G401 (cell line): ENCODE measurements around the gene IGF2R. TPM values are rescaled to one million over a fixed set of nuclear protein-coding genes. Genes with fewer than 3 reads are reported as not detected.

Experiments
- DNase-seq: peaks from one replicate; pipeline ENCODE4 v3.0.0-alpha.2; 2015; ENCODE audit warnings: low spot score
- in situ Hi-C: cut with HindIII; loops from 2 replicates; pipeline ENCODE4 v1.10.0; 2016; ENCODE audit warnings: low sequenced_read_pairs, mixed read lengths
- total RNA-seq: library from RNA; depleted of rRNA; stranded (reverse); fragments of >200 nt; shearing (Covaris generic); gene quantifications from 2 replicates; pipeline ENCODE4 v1.2.3, GENCODE V29; 2014

IGF2R gene
- total RNA-seq, 1 experiment from 2014 or later = 49.2 TPM

- DNase-seq = no peak
- in situ Hi-C loops = no loop called here
Observed at GRCh38 chr6:159971341-159972178, 2.7 kb downstream of the IGF2R start.

- in situ Hi-C loops = no loop called here
- DNase-seq = no peak
Observed at GRCh38 chr6:159972506-159973268, 3.8 kb downstream of the IGF2R start.

- in situ Hi-C loops = no loop called here
- no peak for DNase-seq
Observed at GRCh38 chr6:159973406-159973805, 4.5 kb downstream of the IGF2R start.

DNA sequence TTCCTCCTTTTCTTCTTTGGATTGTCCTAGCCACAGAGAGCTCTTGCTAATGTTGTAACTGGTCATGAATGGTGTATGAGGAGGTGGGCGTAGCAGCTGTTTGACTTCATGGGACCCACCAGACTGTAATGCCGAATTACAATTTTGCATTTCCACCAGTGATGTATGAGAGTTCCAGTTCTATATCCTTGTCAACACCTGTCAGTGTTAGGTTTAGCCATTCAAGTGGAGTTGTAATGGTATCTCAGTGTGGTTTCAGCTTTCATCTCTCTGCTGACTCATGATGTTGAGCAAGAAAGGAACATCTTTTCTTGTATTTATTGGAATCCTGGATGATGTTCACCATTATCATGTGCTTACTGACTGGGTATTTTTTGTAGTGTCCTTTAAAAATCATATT lies 5.1 kb downstream of the IGF2R start:
- DNase-seq = no peak
- in situ Hi-C loops = no loop called here

- in situ Hi-C loops = no loop called here
- DNase-seq = no peak
Observed at GRCh38 chr6:159974932-159975331, 6.0 kb downstream of the IGF2R start.

DNA sequence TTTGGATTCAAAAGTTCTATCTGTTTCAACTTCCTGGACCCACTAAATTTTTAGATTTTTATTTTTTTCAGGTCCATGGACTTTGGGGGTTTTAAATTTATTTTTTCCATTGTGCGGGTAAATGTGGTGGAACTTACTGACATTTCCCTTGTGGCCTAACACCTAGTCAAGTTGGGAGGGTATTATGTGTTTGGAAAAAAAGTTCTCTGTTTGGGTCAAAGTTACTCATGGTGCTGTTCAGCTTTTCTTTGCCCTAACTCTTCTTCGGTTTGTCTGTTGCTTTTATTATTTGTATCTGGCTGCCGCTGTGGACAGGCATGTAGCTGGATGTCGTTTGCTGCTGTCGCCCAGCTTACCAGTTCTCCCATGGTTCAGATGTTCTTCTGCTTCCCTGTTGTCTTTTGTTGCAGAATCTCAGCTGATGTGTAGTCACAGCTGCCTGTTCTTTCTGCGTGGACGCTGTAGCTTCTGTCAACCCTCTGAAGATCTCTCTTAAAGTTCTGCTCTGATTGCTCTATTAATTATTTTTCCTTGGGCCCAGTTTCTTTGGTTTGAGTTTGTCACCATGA lies 7.9 kb downstream of the IGF2R start:
- in situ Hi-C loops = no loop called here

DNA sequence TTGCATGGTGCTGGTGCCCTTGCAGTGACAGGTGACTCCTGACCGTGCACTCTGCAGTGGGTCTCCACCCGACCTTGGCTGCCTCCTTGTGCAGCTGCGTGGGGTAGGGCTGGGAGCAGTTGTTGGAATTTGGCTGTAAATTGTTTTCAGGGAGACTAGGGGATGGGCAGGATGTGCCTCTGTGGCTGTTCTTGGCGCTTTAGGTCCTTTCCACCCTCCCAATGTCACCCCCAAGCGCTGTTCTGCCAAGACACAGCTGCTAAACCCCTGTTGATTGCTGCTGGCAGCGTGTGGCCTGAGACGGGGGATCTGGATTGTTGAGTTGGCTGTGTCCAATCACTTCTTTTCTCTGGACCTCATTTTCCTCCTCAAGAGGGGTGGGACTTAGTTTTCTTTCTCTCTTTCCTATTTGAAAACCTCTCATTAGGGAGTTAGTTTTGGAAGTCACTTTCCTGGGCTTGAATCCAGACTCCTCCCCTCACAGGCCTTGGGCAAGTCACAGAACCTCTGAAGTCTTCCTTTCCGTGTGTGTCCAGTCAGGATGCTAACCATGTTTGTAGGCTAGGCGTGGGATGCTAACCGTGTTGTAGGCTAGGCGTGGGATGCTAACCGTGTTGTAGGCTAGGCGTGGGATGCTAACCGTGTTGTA lies 8.5 kb downstream of the IGF2R start:
- DNase-seq = peak; percentile 17
- in situ Hi-C loops = no loop called here

More for the DNA sequence above, 7.9 kb downstream of the IGF2R start:
- DNase-seq = no peak

DNA sequence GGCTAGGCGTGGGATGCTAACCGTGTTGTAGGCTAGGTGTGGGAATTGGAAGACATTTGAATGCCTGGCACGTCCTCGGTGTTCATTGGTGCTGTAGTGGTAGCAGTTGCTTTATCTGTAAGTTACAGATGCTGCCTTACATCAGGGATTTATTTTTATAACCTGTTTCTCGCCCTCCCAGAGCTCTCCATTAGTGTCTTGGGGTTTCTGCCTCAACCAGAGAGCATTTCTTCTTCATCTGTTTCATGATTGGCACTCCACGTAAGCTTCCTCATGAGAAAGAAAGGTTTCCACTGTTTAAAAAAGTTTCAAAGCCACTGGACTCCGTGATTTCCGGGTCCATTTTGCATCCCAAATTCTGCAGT lies 9.0 kb downstream of the IGF2R start:
- in situ Hi-C loops = no loop called here

DNA sequence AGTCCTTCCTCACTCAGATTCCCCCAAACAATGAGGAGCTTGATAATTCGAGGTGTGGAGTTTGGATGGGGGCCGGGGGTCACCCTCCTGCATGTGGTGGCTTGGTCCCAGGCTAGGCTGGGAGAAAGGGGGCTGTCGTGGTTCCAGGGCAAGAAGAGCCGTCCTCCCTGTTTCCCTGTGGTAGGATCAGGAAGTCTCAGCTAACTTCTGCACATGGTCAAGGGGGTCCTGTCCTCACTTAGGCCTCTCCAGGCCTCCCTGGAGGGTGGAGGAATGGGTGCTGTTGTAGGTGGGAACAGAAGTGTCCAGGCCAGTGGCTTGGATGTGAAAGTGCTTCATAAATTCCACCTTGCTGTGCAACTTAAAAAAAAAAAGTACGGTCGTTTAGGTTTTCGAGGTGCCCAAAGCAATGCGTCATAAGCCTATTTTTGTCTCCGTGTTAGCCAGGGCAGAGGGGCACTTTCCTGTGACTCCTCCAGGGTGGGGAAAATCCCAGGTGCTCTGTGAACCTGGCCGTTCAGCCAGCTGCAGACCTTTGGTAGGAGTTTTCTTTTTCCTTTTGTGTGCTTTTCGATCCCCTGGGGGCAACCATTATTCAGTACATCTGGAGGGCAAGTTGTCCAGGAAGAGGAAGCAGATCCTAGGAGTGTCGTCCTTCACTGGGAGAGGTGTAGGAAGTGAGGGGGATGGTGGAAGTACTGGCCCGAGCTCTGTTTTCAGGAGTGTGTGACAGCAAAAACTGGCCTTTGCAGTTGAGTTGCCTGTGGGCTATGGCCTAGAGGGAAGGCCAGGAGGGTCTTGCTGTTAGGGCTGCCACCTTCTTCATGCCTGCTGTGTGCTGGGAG lies 9.6 kb downstream of the IGF2R start:
- in situ Hi-C loops = no loop called here
- DNase-seq = no peak

More for the DNA sequence above, 9.0 kb downstream of the IGF2R start:
- no peak for DNase-seq

DNA sequence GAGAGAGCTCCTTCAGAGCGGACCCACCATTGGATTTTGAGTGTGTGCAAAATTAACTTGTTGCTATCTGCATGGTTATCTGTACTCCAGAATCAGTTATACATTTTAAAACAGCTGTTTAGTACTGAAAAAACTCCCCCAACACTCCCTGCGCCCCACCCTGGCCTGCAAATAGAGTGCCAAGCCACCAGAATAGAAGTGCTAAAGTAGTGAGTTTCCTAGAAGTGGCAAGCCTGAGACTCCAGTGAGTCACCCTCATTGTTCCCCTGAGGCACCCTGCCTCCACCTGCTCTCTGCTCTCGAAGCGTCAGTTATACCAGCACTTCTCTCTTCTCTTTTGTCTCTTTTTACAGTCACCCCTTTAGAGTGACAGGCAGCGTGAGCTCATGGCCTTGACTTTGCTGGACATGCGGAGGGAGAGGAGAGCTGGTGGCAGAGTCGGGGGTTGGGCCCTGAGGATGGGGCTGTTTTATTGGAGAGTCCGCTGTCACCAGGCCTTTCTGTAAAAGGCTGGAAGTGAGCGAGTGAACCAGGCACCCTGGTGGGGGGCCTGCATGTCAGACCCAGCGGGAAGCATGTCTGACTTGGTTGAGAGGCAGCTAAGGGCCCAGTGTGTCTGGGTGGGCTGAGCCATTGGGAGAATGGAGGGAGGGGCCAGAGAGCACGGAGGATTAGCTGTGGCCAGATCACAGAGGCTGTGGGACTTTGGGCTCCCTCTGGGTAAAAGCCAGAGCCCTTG lies 10.4 kb downstream of the IGF2R start:
- DNase-seq = no peak
- in situ Hi-C loops = no loop called here

DNA sequence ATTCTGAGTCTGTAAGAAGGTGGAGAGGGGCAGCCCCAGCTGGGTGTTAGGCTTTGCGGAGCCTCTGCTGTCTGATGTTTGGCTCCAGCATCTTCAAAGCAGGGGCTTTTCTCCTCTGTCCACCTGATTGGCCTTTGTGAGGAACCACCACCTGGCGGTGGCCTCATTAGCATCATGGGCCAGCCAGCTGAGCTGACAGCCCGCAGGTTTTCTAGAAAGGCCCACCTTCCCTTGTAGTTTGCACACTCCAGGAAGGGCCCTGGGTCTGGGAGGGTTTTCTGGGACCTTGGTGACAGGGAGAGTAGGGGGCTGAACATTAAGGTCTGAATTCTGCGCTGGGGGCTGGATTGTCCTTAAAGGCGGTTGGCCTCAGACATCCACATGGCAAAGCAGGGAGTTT lies 11.6 kb downstream of the IGF2R start:
- no peak for DNase-seq
- in situ Hi-C loops = no loop called here

GRCh38 chr6:159981071-159981402 lies 12.2 kb downstream of the IGF2R start:
- in situ Hi-C loops = no loop called here
- DNase-seq = no peak

GRCh38 chr6:159981403-159982245 lies 12.7 kb downstream of the IGF2R start:
- no peak for DNase-seq
- in situ Hi-C loops = no loop called here

GRCh38 chr6:159982731-159983506 lies 14.0 kb downstream of the IGF2R start:
- peak; percentile 28 for DNase-seq
- in situ Hi-C loops = no loop called here

GRCh38 chr6:159983641-159984080 lies 14.8 kb downstream of the IGF2R start:
- in situ Hi-C loops = no loop called here
- no peak for DNase-seq

DNA sequence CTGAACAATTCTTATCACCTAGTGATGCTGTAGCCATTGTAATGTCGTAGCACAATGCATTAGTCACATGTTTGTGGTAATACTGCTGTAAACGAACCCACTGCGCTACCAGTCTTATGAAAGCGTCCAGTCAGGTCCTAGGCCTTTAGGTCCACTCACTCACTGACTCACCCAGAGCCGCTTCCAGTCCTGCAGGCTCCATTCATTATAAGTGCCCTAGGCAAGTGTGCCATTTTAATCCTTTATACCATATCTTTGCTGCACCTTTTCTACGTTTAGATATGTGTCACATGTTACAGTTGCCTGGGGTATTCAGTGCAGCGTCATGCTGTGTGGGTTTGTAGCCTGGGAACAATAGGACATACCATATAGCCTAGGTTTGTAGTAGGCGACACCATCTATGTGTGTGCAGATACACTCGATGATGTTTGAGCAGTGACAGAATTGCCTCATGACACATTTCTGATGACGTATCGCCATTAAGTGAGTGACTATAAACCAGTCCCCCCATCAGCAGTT lies 15.4 kb downstream of the IGF2R start:
- in situ Hi-C loops = no loop called here
- no peak for DNase-seq
